ENCODE results near the gene ZNF512B.

Gene ZNF512B

GRCh38 chr20:63946986-63947637 lies 22.6 kb downstream of the ZNF512B start:
- DNase-seq (ENCODE audit: low read depth), result no peak
- no peak overlapping the region for H3K4me3 ChIP-seq (ENCODE audit: control insufficient read depth, low read depth, low read length)
- no peak for TF ChIP-seq CTCF (IDR thresholded peaks at IDR 0.05; ENCODE audit: control insufficient read depth, insufficient read depth, low read depth, low read length, missing control alignments)

- DNase-seq (ENCODE audit: low read depth), result no peak
- H3K4me3 ChIP-seq (ENCODE audit: control insufficient read depth, low read depth, low read length), result no peak overlapping the region
- no peak for TF ChIP-seq CTCF (IDR thresholded peaks at IDR 0.05; ENCODE audit: control insufficient read depth, insufficient read depth, low read depth, low read length, missing control alignments)
These were observed 23.5 kb downstream of the ZNF512B start for GRCh38 chr20:63945921-63946920.

- TF ChIP-seq CTCF (IDR thresholded peaks at IDR 0.05; ENCODE audit: control insufficient read depth, insufficient read depth, low read depth, low read length, missing control alignments), result no peak
- no peak for DNase-seq (ENCODE audit: low read depth)
- no peak overlapping the region for H3K4me3 ChIP-seq (ENCODE audit: control insufficient read depth, low read depth, low read length)
These were observed 24.6 kb downstream of the ZNF512B start for GRCh38 chr20:63945031-63945658.

GRCh38 chr20:63944078-63944941 lies 25.4 kb downstream of the ZNF512B start:
- H3K4me3 ChIP-seq (ENCODE audit: control insufficient read depth, low read depth, low read length), result no peak overlapping the region
- no peak for TF ChIP-seq CTCF (IDR thresholded peaks at IDR 0.05; ENCODE audit: control insufficient read depth, insufficient read depth, low read depth, low read length, missing control alignments)
- DNase-seq (ENCODE audit: low read depth), result no peak

- no peak for DNase-seq (ENCODE audit: low read depth)
- no peak overlapping the region for H3K4me3 ChIP-seq (ENCODE audit: control insufficient read depth, low read depth, low read length)
- TF ChIP-seq CTCF (IDR thresholded peaks at IDR 0.05; ENCODE audit: control insufficient read depth, insufficient read depth, low read depth, low read length, missing control alignments), result no peak
These were observed 26.0 kb downstream of the ZNF512B start for GRCh38 chr20:63943808-63944077.

Data from AG09309 (cell line).